Cardiac atrium fibroblast (primary cell): ENCODE measurements around the gene ST6GALNAC3. TPM values are rescaled to one million over a fixed set of nuclear protein-coding genes. Genes with fewer than 3 reads are reported as not detected.

Experiments used
- total RNA-seq: library from RNA; depleted of rRNA; stranded (reverse); fragments of >200 nt; gene quantifications from 2 replicates; pipeline ENCODE4 v1.2.3, GENCODE V29; 2015

ST6GALNAC3 gene
- total RNA-seq: under 0.01 and 0.16 TPM in 2 replicates

DNA sequence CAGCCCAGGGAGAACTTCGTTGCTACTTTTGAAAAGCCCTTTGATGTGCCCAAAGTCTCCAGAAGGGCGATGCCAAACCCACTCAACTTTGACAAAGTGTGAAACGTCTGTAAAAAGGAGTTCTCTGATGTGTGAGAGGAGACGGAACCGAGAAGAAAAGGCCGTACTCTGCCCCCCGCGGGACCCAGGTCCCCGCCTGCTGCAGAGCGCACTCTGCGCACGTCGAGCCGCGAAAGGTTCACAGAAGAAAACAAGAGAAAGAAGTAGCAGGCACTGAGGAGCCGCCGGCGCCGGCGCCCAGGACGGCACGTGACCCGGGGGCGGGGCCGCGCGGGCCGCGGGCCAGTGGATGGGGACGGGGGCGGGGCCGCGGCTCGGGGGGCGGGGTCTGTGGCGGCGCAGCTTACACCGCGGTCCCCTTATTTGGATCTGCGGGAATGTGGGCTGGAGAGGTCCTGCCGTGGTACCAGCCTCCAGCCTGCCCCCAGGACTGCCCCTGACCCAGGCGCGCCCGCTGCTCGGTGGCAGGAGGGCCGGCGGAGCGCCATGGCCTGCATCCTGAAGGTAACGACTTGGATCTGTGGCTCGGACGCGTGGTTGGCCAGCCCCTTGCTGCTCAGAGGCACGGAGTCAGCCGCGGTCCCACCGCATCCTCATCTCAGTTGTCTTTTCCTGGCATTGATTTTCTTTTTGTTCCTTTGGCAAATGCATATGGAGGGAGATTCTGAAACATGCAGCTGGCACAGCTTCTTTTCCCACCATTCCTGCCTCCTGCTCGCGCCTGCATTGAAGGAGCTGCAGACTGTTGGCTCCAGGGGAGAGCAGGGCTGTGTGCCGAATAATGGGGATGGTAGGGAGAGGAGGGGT, at the start of gene ST6GALNAC3:
ST6GALNAC3 (plus strand) TSS at position 426 of the 867 bp plus-strand sequence.

Other genes with a start within 250 kb of the ST6GALNAC3 start
- not detected in 2 replicates for gene ASB17, start 142.3 kb upstream of the ST6GALNAC3 start, total RNA-seq